SK-N-SH treated with all-trans-retinoic acid at 6 μM for 48 hours (cell line): Measurements from ENCODE around the gene SELENON.

Experiments
- ARNTL ChIP-seq: fragments of 450-650 bp; formaldehyde crosslinking; IDR thresholded peaks from 2 replicates; pipeline ENCODE4 v1.5.0; 2020; ENCODE audit warnings: low read depth, mild to moderate bottlenecking, moderate library complexity, borderline replicate concordance
- CREB5 ChIP-seq: fragments of 250-450 bp; sonication (Bioruptor Pico); IDR thresholded peaks from 2 replicates; pipeline ENCODE4 v1.5.1; 2020; ENCODE audit warnings: low read depth, mild to moderate bottlenecking, moderate library complexity
- GLIS3 ChIP-seq: fragments of 250-450 bp; sonication (Bioruptor Pico); IDR thresholded peaks from 2 replicates; pipeline ENCODE4 v1.5.0; 2020; ENCODE audit warnings: mild to moderate bottlenecking, moderate library complexity
- OSR1 ChIP-seq: fragments of 250-450 bp; sonication (Bioruptor Pico); IDR thresholded peaks from 2 replicates; pipeline ENCODE4 v1.8.0; 2022; ENCODE audit warnings: moderate library complexity, mild to moderate bottlenecking, inconsistent platforms
- PPARA ChIP-seq: fragments of 250-450 bp; sonication (Bioruptor Pico); IDR thresholded peaks from 2 replicates; pipeline ENCODE4 v1.5.0; 2020; ENCODE audit warnings: mild to moderate bottlenecking, borderline replicate concordance
- RARB ChIP-seq: fragments of 250-450 bp; sonication (Bioruptor Pico); IDR thresholded peaks from 2 replicates; pipeline ENCODE4 v1.8.0; 2021; ENCODE audit warnings: mild to moderate bottlenecking, moderate library complexity
- ZFP3 ChIP-seq: fragments of 250-450 bp; sonication (Bioruptor Pico); IDR thresholded peaks from 2 replicates; pipeline ENCODE4 v1.5.0; 2020; ENCODE audit warnings: mild to moderate bottlenecking, moderate library complexity
- ZFP30 ChIP-seq: fragments of 450-650 bp; formaldehyde crosslinking; IDR thresholded peaks from 2 replicates; pipeline ENCODE4 v1.5.0; 2022; ENCODE audit warnings: mild to moderate bottlenecking, moderate library complexity
- ZNF8 ChIP-seq: fragments of 450-650 bp; formaldehyde crosslinking; IDR thresholded peaks from 2 replicates; pipeline ENCODE4 v1.5.0; 2020; ENCODE audit warnings: mild to moderate bottlenecking, moderate library complexity
- TF ChIP-seq, protein P1 (sequence below): fragments of 250-450 bp; sonication (Bioruptor Pico); IDR thresholded peaks from 2 replicates; pipeline ENCODE4 v1.5.0; 2020; ENCODE audit warnings: mild to moderate bottlenecking, moderate library complexity
- TF ChIP-seq, protein P2 (sequence below): fragments of 250-450 bp; sonication (Bioruptor Pico); IDR thresholded peaks from 2 replicates; pipeline ENCODE4 v1.8.0; 2020; ENCODE audit warnings: mild to moderate bottlenecking, moderate library complexity, borderline replicate concordance

GRCh38 chr1:25843483-25843882, 43.5 kb downstream of the SELENON start:
- TF ChIP-seq ZFP3 (CRISPR knock-in tag), result no peak
- TF ChIP-seq RARB (CRISPR knock-in tag), result no peak
- no peak for TF ChIP-seq PPARA (CRISPR knock-in tag)
- no peak for TF ChIP-seq GLIS3 (CRISPR knock-in tag)
- TF ChIP-seq, protein P1, sequence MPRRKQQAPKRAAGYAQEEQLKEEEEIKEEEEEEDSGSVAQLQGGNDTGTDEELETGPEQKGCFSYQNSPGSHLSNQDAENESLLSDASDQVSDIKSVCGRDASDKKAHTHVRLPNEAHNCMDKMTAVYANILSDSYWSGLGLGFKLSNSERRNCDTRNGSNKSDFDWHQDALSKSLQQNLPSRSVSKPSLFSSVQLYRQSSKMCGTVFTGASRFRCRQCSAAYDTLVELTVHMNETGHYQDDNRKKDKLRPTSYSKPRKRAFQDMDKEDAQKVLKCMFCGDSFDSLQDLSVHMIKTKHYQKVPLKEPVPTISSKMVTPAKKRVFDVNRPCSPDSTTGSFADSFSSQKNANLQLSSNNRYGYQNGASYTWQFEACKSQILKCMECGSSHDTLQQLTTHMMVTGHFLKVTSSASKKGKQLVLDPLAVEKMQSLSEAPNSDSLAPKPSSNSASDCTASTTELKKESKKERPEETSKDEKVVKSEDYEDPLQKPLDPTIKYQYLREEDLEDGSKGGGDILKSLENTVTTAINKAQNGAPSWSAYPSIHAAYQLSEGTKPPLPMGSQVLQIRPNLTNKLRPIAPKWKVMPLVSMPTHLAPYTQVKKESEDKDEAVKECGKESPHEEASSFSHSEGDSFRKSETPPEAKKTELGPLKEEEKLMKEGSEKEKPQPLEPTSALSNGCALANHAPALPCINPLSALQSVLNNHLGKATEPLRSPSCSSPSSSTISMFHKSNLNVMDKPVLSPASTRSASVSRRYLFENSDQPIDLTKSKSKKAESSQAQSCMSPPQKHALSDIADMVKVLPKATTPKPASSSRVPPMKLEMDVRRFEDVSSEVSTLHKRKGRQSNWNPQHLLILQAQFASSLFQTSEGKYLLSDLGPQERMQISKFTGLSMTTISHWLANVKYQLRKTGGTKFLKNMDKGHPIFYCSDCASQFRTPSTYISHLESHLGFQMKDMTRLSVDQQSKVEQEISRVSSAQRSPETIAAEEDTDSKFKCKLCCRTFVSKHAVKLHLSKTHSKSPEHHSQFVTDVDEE (CRISPR knock-in tag), result no peak
- no peak for TF ChIP-seq ZNF8 (CRISPR knock-in tag)
- TF ChIP-seq, protein P2, sequence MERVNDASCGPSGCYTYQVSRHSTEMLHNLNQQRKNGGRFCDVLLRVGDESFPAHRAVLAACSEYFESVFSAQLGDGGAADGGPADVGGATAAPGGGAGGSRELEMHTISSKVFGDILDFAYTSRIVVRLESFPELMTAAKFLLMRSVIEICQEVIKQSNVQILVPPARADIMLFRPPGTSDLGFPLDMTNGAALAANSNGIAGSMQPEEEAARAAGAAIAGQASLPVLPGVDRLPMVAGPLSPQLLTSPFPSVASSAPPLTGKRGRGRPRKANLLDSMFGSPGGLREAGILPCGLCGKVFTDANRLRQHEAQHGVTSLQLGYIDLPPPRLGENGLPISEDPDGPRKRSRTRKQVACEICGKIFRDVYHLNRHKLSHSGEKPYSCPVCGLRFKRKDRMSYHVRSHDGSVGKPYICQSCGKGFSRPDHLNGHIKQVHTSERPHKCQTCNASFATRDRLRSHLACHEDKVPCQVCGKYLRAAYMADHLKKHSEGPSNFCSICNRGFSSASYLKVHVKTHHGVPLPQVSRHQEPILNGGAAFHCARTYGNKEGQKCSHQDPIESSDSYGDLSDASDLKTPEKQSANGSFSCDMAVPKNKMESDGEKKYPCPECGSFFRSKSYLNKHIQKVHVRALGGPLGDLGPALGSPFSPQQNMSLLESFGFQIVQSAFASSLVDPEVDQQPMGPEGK, result no peak
- no peak for TF ChIP-seq ARNTL (CRISPR knock-in tag)
- TF ChIP-seq CREB5 (CRISPR knock-in tag), result no peak
- no peak for TF ChIP-seq OSR1
- no peak for TF ChIP-seq ZFP30 (CRISPR knock-in tag)
